ENCODE results near the gene MAPK1IP1L.

DNA sequence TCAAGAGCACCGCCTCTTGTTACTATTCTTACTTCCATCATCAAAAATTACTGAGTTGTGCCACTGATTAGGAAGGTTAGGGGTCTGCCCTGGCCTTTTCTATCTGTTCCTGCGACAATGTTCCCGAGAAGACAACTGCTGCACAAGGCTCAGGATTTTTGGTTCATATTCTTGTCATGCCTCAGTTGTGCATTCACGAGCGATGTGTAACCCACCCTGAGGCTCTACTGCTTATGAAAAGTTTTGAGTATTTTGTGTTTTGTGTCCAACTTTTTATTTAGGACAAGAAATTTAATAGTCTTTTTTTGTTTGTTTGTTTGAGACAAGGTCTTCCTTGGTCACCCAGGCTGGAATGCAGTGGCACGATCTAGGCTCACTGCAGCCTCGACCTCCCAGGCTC lies 54.5 kb downstream of the MAPK1IP1L start:
- TF ChIP-seq, protein P1, sequence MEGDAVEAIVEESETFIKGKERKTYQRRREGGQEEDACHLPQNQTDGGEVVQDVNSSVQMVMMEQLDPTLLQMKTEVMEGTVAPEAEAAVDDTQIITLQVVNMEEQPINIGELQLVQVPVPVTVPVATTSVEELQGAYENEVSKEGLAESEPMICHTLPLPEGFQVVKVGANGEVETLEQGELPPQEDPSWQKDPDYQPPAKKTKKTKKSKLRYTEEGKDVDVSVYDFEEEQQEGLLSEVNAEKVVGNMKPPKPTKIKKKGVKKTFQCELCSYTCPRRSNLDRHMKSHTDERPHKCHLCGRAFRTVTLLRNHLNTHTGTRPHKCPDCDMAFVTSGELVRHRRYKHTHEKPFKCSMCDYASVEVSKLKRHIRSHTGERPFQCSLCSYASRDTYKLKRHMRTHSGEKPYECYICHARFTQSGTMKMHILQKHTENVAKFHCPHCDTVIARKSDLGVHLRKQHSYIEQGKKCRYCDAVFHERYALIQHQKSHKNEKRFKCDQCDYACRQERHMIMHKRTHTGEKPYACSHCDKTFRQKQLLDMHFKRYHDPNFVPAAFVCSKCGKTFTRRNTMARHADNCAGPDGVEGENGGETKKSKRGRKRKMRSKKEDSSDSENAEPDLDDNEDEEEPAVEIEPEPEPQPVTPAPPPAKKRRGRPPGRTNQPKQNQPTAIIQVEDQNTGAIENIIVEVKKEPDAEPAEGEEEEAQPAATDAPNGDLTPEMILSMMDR (conservative IDR thresholded peaks at IDR 0.05), result no peak
- no peak for TF ChIP-seq EZH2 (IDR thresholded peaks at IDR 0.05; ENCODE audit: low read depth)
